ENCODE measurements around the gene CLEC20A.

The CLEC20A gene

GRCh38 chr1:178496410-178497135 lies at the start of gene CLEC20A:
CLEC20A (minus strand) TSS chr1:178496964; CDS start chr1:178496939, 25 bp downstream.
- TF ChIP-seq, protein P1, sequence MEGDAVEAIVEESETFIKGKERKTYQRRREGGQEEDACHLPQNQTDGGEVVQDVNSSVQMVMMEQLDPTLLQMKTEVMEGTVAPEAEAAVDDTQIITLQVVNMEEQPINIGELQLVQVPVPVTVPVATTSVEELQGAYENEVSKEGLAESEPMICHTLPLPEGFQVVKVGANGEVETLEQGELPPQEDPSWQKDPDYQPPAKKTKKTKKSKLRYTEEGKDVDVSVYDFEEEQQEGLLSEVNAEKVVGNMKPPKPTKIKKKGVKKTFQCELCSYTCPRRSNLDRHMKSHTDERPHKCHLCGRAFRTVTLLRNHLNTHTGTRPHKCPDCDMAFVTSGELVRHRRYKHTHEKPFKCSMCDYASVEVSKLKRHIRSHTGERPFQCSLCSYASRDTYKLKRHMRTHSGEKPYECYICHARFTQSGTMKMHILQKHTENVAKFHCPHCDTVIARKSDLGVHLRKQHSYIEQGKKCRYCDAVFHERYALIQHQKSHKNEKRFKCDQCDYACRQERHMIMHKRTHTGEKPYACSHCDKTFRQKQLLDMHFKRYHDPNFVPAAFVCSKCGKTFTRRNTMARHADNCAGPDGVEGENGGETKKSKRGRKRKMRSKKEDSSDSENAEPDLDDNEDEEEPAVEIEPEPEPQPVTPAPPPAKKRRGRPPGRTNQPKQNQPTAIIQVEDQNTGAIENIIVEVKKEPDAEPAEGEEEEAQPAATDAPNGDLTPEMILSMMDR (IDR thresholded peaks at IDR 0.05; ENCODE audit: borderline replicate concordance, insufficient read depth, low read depth, low read length), result no peak
- no peak within 1 kb of the TSS for H3K4me3 ChIP-seq (ENCODE audit: low read depth, low read length)

DNA sequence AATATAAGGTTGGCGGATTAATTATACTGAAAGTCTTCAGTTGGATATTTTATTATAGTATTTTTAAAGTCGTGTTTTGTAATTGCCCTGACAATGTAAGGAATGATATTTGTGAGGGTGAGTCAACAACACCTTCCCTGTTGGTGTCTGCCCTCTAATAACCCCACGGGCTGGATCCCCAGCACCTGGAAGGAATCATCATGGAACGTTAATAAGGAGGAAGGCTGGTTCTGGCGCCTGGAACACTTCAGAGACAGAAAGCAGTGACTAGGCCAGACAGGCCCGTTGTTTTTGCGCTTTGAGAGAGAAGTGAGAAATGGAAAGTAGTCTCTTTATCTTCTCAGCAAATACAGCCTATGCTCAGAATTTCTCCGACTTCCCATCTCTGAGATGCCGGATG lies 47.8 kb upstream of the CLEC20A start:
- TF ChIP-seq, protein P1 (IDR thresholded peaks at IDR 0.05; ENCODE audit: borderline replicate concordance, insufficient read depth, low read depth, low read length), result no peak
- no peak overlapping the region for H3K4me3 ChIP-seq (ENCODE audit: low read depth, low read length)

DNA sequence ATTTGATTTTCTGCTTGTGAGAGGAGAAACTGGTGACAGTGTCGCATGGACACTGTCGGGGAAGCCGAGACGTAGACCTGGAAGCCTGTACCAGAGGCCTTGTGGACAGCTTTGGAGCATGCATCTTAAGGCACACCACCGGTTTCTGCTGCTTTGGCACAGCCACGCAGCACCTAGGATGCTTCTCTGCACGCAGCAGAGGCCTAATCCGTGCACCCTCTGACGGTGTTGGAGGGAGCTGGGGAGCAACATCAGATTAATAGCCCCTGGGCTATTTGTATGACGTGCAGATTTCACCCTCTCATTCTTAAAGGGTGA lies 46.5 kb upstream of the CLEC20A start:
- TF ChIP-seq, protein P1 (IDR thresholded peaks at IDR 0.05; ENCODE audit: borderline replicate concordance, insufficient read depth, low read depth, low read length), result no peak
- peak overlapping the region; percentile 64 for H3K4me3 ChIP-seq (ENCODE audit: low read depth, low read length)

DNA sequence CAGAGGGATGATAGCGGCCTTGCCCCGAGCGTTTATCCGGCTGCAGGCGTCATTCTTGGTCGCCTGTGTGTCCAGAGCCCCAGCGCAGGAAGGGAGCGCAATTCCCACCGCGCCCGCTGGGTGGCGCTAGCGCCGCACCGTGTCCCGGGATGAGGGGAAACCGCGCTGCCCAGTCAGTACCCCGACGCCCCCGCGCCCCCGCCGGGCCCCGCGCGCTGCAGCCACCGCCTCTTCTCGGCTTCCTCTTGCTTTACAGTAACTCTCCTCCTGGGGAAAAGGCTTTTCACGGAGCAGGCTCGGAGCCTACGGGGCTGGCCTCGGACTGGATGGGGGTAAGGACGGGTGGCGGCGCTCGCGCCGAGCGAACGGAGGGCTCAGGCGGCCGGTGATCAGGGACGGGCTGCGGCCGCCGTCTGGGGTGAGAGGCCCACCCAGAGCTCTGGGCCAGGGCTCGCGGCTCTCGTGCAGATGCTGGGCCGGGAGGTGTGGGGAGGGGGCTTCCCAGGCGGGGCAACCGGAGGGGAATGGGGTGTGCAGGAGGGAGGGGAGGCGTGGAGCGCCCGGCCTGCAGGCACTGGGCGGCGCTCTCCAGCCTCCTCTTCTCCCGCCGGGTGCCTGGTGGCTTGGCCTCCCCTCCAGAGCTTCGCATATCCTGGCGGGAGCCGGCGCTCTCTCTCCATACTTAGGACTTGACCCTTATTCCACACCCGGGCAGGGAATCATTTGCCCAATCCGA lies 46.0 kb upstream of the CLEC20A start:
- peak overlapping the region; percentile 64 for H3K4me3 ChIP-seq (ENCODE audit: low read depth, low read length)
- TF ChIP-seq, protein P1 (IDR thresholded peaks at IDR 0.05; ENCODE audit: borderline replicate concordance, insufficient read depth, low read depth, low read length), result peak; percentile 96

GRCh38 chr1:178541829-178542553 lies 45.2 kb upstream of the CLEC20A start:
- H3K4me3 ChIP-seq (ENCODE audit: low read depth, low read length), result peak overlapping the region; percentile 64
- TF ChIP-seq, protein P1 (IDR thresholded peaks at IDR 0.05; ENCODE audit: borderline replicate concordance, insufficient read depth, low read depth, low read length), result no peak

DNA sequence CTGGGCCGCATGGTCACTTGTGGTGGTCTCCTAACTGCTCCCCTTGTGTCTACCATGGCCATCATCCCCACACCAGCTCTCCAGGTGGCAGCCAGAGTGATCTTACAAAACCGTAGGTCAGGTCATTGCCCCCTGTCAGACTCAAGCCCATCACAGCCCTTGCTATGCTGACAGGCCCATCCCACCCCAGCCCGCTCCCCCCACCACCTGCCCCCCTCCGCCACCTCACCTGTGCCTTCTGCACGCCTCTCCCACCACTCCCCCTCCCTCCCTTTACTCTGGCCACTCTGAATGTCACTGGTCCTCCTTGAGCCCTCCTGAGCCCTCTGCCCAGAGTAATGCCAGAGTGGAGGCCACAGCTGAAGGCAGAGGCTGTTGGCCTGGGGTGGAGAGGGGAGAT lies 44.6 kb upstream of the CLEC20A start:
- TF ChIP-seq, protein P1 (IDR thresholded peaks at IDR 0.05; ENCODE audit: borderline replicate concordance, insufficient read depth, low read depth, low read length), result no peak
- H3K4me3 ChIP-seq (ENCODE audit: low read depth, low read length), result no peak overlapping the region

Measured in GM12875 (cell line).